Left renal cortex interstitium (tissue), 4 donors: ENCODE results near the gene HSD17B8. TPM values are rescaled to one million over a fixed set of nuclear protein-coding genes. Genes with fewer than 3 reads are reported as not detected.

ENCODE experiments used
- DNase-seq, 4 donors: peaks; one replicate each; pipeline ENCODE4 v3.0.0-alpha.2; 2013; ENCODE audit warnings: low read depth in 4 of 4, low spot score in 2 of 4, missing footprints in 1 of 4
- polyA plus RNA-seq, 4 donors: library from polyadenylated mRNA; unstranded; fragments of 120-200 nt; gene quantifications; one replicate each; pipeline ENCODE4 v1.2.1, GENCODE V29; 2013; ENCODE audit not compliant: insufficient read length in 4 of 4

HSD17B8 gene
- 10 to 100 TPM; 25.3 to 31.0 (median 27.6) TPM for polyA plus RNA-seq

DNA sequence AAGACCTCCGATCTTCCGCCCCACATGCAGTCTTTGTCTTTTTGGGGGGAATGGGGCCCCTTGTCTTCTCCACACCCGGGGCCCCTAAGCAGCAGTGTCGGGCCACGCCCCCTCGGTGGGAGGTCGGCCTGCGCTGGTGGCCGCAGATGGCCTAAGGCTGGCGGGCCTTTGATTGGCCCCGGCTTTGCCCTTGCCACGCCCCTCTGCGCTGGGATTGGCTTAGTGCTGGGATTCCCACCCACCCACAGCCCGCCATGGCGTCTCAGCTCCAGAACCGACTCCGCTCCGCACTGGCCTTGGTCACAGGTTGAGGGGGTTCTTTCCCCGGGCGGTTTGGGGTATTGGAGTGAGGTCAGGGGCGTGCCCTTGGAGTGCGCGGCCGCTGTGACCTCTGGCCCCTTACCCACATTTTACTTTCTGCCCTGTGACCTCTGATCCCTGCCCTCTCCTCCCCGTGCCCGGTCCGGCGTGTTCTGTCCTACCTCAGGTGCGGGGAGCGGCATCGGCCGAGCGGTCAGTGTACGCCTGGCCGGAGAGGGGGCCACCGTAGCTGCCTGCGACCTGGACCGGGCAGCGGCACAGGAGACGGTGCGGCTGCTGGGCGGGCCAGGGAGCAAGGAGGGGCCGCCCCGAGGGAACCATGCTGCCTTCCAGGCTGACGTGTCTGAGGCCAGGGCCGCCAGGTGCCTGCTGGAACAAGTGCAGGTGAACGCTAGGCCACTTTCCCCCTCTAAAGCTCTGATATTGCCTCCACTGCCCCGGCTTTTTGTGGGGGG lies at the start of gene HSD17B8:
Gene HSD17B8, plus strand, starts transcription at position 241 of the 776 bp plus-strand sequence. Its CDS starts 14 bp downstream, at position 255.
- DNase-seq, result peak in 3 of 4 donors; percentile 75 to 90 (median 84)

DNA sequence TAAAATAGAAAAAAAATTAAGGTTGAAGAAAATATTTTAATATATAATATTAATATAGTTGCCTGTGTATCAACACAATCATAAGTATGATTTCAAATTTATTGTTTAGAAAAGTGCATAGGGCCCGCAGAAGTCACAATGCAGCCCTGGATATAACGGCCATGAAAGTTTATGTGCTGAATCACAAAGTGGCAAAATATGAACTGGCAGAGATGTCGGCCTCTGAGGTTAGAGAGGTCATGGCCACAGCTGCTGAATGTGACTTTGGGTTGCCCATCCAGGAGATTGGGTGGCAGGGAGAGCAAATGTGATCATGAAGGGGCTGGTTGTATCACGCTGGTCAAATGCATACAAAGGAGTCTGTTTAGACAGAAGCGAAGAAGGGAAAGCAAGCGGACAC lies 47.9 kb upstream of the HSD17B8 start:
- DNase-seq, result no peak

DNA sequence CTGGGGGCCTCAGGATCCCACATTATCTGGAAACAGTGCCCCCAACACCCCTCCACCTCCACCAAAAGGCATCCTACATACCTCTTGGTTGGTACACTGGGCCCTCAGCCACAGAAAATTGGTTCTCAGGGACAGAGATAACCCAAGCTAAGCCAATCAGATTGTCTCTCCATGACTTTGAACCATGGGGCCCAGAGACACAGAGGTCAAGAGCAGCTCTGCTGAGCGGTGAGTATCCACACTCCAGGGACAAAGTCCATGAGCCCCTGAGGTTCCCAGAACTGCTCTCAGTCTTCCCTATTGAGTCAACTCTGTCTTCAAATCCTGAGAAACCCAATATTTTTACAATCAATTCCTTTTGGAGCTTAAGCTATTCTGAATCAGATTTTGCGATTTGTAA lies 47.5 kb upstream of the HSD17B8 start:
- DNase-seq, result no peak

DNA sequence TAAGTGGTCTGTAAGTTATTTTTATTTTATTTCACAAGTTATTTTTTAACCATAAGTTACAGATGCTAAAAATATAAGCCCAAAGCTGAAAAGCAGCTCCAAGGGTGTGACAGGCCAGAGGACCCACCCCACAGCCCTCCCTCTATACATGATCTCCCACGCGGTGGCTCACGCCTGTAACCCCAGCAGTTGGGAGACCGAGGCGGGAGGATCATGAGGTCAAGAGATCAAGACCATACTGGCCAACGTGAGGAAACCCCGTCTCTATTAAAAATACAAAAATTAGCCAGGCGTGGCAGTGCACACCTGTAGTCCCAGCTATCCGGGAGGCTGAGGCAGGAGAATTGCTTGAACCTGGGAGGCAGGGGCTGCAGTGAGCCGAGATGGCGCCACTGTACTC lies 44.4 kb upstream of the HSD17B8 start:
- DNase-seq, result no peak

- no peak for DNase-seq
Observed at GRCh38 chr6:33160728-33161344, 43.6 kb upstream of the HSD17B8 start.

DNA sequence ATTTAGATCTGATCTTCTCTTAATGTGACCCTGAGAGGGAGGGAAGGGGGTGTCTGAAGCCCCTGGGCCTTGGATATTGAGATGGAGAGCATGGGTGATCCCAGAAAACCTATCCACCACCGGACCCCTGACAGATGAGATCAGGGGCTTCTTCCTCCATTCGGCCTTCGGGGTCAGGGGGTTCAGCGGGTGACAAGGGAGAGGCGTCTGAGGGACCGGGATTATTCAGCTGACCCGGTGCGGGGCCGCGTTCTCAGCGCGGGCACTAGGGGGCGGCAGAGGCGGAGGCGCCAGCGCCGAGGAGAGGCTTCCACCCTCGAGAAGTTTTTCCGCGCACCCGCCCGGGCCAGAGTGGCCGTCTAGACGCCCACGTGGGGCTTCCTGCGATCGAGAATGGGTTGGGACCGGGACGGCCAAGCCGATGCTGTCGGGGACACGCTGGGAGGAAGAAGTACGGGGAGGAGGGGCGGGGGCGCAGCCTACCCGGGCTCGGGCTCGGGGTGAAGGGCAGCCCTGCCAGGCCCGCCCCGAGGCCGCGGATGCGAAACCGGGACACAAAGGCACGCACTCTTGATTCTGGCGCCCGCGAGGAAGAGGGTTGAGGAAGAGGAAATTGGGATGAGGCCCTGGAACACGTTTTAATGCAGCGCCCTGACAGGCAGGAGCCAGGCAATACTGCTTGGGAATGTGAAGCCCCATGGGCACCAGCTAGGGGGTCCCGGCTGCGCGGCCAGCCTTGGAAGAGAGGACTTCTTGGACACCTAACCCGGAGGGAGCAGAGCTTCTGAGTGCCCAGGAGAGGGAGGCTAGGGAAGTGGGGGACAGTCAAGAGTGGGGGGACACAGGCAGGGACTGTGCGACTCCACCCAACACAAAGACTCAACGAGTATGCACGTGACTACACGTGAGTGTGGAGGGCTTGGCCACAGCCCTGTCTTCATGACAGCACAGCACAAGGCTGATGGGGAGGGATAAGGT lies 42.8 kb upstream of the HSD17B8 start:
- peak in 2 of 4 donors; percentile 29 to 33 for DNase-seq

- DNase-seq, result no peak
Observed at GRCh38 chr6:33163540-33163939, 40.9 kb upstream of the HSD17B8 start.

DNA sequence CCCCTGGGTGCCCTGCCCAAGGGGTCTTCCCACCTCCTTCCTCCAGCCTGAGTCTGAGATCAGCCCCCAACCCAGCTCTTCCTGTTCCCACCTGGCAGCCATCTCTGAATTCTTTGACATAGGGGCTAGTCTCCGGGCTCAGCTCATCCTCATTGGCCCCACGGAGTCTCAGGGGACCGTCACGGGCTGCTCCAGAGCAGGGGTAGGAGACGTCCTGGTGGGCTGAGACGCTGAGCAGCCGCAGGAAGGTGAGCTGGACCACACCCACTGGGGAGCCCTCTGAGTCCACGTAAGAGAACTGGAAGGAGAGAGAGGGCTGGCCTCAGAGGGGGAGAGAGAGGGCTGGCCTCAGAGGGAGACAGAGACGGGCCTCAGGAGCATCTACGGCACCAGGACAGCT lies 40.3 kb upstream of the HSD17B8 start:
- DNase-seq, result no peak

- DNase-seq, result no peak
Observed at GRCh38 chr6:33164665-33165373, 39.6 kb upstream of the HSD17B8 start.

- no peak for DNase-seq
Observed at GRCh38 chr6:33165581-33166258, 38.7 kb upstream of the HSD17B8 start.

DNA sequence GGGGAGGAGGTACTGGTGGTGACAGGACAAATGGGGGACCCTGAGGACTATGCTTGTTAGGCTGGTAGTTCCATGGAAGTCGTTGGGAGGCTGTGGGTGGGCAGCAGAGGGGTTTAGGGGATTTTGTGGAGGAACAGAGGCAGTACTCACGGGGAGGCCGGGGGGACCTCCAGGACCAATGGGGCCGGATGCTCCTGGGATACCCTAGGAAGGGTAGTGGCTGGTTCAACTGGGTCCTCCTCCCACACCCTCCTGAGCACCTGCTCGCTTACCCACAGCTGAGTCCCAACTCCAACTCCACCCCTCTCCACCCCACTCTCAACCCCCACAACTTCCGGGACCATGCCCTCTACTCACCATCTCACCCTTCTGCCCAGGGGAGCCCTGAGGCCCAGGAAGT lies 38.1 kb upstream of the HSD17B8 start:
- DNase-seq, result no peak

DNA sequence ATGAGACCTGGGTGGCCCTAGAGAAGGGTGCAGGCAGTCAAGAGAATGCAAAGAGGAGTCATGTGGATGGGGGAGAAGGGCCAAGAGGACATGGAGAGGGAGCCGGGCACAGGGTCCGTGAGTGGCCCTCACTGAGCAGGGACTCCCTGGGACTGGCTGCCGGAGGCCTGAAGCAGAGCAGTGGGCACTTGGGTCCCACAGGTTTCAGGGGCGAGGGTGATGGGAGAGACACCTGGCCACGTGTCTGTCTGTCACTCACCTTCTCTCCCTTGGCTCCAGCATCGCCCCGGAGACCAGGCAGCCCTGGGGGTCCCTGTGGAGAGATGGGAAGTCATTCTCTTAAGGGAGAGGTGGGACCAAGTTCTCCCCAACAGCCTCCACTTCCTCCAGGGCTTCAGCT lies 37.6 kb upstream of the HSD17B8 start:
- no peak for DNase-seq

DNA sequence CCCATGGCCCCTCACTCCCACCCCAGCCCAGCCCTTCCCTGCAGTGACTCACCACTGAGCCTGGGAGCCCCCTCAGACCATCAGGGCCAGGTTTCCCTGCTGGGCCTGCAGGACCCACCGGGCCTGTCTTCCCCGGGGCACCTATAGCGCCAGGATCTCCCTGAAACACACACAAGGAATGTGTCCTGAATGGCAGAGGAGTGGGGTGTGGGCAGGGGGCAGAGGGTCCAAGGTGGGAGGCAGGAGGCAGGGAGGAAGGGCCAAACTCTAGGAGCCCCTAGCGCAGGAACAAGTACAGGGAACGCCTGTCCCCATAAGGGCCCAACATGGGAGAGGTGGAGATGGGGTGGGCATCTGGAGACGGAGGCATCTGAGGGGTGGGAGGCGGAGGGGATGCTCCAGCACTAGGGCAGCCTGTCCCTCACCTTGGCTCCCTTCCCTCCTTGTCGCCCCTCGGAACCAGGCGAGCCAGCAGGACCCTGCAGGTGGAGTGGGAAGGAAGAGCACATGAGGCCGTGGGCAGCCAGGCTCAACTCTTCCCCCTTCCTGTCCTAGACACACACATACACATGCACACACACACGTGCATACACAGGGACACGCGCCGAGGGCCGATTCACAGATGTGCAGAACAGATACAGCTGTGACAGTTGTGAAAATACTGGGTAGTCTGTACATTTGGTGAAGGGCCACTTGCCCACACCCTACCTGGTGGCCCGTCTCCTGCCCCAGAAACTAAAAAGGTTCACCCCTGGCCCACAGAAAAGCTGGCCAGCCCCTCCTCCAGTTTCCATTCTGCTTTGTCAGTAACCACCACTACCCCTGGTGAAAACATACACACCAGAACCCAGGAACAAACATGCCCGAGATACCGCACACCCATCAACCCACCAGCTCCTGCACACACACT lies 36.8 kb upstream of the HSD17B8 start:
- DNase-seq, result no peak

DNA sequence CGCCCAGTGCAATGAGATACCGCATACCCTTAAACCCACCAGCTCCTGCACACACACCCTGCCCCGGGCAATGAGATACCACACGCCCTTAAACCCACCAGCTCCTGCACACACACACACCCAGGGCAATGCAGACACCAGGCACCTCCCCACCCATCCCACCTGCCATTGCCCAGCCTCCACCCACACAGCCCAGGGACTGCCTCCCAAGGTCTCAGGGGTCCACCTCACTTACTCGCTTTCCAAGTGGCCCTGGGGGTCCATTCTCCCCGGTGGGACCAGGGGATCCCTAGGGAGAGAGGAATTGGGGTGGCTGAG lies 36.2 kb upstream of the HSD17B8 start:
- DNase-seq, result no peak

DNA sequence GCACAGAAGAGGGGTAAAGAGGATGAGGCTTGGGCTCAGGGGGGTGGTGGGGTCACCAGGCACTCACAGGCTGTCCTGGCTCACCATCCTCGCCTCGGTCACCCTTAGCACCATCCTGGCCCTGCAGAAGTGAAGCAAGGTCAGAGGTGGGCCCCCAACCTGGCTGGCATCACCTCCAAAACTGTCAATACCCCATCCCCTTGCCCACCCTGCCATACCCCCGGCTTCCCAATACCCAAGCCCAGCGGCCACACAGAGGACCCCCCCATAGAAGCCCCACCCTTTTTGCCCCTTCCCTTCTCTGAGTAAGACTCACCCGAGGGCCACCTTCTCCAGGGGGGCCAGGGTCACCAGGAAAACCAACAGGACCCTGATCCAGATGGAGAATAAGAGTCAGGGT lies 35.8 kb upstream of the HSD17B8 start:
- no peak for DNase-seq

GRCh38 chr6:33169291-33170175 lies 34.9 kb upstream of the HSD17B8 start:
- DNase-seq, result no peak

DNA sequence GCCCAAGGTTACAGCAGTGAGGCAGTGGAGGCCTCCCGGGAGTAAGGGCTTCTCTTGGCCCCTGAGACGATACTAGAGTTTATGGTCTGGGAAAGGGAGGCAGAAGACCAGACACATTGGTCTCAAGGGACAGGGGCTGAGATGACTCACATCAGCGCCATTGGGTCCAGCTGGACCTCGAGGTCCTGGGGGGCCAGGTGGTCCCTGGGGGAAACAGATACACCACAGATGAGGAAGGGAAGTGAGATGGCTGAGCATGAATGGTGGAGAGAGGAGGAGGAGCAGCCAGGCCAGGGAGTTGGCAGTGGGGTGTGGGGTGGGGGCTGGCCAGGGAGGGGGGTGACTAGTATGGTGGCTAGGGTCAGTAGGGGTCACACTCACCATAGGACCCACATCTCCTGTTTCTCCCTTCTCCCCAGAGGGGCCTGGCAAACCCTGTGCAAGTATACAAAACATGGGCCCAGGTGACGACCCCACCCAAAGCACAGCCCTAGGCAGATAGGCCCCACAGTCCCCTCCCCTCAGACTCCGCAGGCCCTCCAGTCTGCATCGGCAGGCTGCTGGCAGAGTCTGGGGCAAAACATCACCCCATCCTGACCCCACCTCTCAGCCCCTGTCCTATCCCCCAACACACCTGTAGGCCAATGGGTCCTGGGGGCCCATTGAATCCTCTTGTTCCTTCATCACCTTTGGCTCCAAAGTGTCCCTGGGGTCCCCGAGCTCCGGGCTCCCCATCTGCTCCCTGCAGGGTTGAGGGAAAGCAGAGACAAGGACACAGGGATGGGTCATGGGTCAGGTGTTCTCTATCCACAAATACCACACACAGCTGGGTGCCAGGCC lies 34.1 kb upstream of the HSD17B8 start:
- no peak for DNase-seq
